Stimulated activated CD8-positive, alpha-beta memory T cell treated with anti-CD3 and anti-CD28 coated beads, Interleukin-4, amount 100 ng/mL, for 48 hours (primary cell): ENCODE measurements around the gene LDAH.

Source experiments
- DNase-seq: peaks from one replicate; pipeline ENCODE4 v3.0.0-alpha.2; 2020

The LDAH gene

GRCh38 chr2:20678086-20678395 lies 144.9 kb downstream of the LDAH start:
- DNase-seq, result no peak

- no peak for DNase-seq
Measured at GRCh38 chr2:20677301-20678085, 145.4 kb downstream of the LDAH start.

GRCh38 chr2:20676353-20677215 lies 146.3 kb downstream of the LDAH start:
- DNase-seq, result no peak

- no peak for DNase-seq
Measured at GRCh38 chr2:20675701-20676352, 147.1 kb downstream of the LDAH start.

GRCh38 chr2:20674974-20675679 lies 147.8 kb downstream of the LDAH start:
- no peak for DNase-seq

GRCh38 chr2:20674309-20674965 lies 148.5 kb downstream of the LDAH start:
- no peak for DNase-seq

- no peak for DNase-seq
Measured at GRCh38 chr2:20673686-20674308, 149.1 kb downstream of the LDAH start.

GRCh38 chr2:20672201-20672951 lies 150.5 kb downstream of the LDAH start:
- DNase-seq, result no peak

- DNase-seq, result no peak
Measured at GRCh38 chr2:20671736-20672080, 151.2 kb downstream of the LDAH start.

GRCh38 chr2:20671036-20671735 lies 151.7 kb downstream of the LDAH start:
- no peak for DNase-seq

- no peak for DNase-seq
Measured at GRCh38 chr2:20670315-20671035, 152.4 kb downstream of the LDAH start.

GRCh38 chr2:20669562-20670314 lies 153.2 kb downstream of the LDAH start:
- no peak for DNase-seq

GRCh38 chr2:20668871-20669475 lies 153.9 kb downstream of the LDAH start:
- no peak for DNase-seq

- DNase-seq, result no peak
Measured at GRCh38 chr2:20668451-20668850, 154.4 kb downstream of the LDAH start.

GRCh38 chr2:20667531-20668401 lies 155.1 kb downstream of the LDAH start:
- no peak for DNase-seq

GRCh38 chr2:20667151-20667530 lies 155.8 kb downstream of the LDAH start:
- no peak for DNase-seq

GRCh38 chr2:20666304-20667150 lies 156.4 kb downstream of the LDAH start, which contains the start of gene GDF7:
Gene GDF7 (plus strand): TSS chr2:20667144. CDS start chr2:20667240, 96 bp downstream.
- peak; percentile 44 for DNase-seq
